Measurements from ENCODE around the gene TWSG1.
"Not testable (repeated sequence)": the region's sequence is repeated elsewhere in the genome, so short reads cannot be mapped to it uniquely, and the experiment has no call there.

Gene TWSG1

DNA sequence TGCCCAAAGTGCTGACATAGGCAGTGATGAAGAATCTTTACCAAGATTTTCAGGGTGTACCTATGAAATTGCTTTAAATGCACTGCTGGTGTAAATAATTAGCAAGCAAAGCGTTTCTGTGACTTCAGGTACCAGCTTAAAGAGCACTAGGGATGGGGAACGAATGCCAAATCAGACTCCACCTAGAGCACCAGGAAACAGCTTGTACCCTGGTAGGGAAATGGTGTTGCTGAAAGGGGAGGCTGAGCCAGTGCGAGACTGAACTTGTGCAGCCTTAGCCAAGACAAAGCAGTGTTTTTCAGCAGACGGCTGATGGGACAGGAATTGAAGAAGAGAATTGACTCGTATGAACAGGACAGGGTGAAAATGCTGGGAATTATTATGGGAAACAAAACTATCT, 65.6 kb downstream of the TWSG1 start:
- DNase-seq (ENCODE audit: insufficient read length), result no peak
- TF ChIP-seq TAF1 (IDR thresholded peaks at IDR 0.05; ENCODE audit: borderline replicate concordance, low read depth, low read length), result no peak
- TF ChIP-seq POLR2AphosphoS5 (IDR thresholded peaks at IDR 0.05; ENCODE audit: low read depth, low read length), result no peak
- TF ChIP-seq POLR2A (IDR thresholded peaks at IDR 0.05; ENCODE audit: low read depth, low read length), result no peak
- FAIRE-seq, result no peak

DNA sequence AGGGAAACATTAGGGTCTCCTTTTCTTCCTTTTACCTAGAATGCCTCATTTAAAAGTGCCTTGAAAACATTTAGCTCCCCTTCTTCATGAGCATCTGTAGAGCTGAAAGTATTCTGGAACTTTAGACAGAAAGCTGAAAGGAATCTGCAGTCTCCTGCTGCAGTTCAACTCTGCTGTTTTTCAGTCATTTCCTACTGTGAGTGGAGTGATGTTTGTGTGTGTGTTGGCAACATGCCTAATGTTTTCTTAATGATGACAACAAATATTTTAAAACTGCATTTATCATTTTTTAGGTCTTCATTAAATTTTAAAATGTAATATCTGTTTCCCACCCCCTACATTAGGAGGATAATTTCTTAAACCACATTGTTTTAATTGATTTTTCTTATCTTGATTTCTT, 66.6 kb downstream of the TWSG1 start:
- FAIRE-seq (no peak), DNase-seq (ENCODE audit: insufficient read length) (no peak)
- TF ChIP-seq POLR2AphosphoS5 (IDR thresholded peaks at IDR 0.05; ENCODE audit: low read depth, low read length) (no peak), POLR2A (IDR thresholded peaks at IDR 0.05; ENCODE audit: low read depth, low read length) (no peak), TAF1 (IDR thresholded peaks at IDR 0.05; ENCODE audit: borderline replicate concordance, low read depth, low read length) (no peak)

DNA sequence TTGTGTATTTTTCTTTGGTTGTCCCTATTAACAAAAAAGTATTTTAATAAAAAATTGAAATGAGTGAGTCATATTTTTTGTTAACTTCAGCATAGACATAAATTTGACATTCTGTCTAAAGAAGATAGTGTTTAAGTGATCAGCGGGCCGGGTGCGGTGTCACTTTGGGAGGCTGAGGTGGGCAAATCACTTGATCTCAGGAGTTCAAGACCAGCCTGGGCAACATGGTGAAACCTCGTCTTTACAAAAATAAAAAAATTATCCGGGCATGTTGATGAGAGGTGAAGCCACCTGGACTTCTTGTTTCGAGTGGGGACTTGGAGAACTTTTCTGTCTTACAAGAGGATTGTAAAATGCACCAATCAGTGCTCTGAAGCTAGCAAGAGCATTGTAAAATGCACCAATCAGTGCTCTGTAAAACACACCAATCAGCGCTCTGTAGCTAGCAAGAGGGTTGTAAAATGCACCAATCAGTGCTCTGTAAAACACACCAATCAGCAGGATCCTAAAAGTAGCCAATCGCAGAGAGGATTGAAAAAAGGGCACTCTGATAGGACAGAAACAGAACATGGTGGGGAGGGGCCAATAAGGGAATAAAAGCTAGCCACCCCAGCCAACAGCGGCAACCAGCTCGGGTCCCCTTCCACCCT, 67.9 kb downstream of the TWSG1 start:
- not testable (repeated sequence) for FAIRE-seq; DNase-seq (ENCODE audit: insufficient read length)

DNA sequence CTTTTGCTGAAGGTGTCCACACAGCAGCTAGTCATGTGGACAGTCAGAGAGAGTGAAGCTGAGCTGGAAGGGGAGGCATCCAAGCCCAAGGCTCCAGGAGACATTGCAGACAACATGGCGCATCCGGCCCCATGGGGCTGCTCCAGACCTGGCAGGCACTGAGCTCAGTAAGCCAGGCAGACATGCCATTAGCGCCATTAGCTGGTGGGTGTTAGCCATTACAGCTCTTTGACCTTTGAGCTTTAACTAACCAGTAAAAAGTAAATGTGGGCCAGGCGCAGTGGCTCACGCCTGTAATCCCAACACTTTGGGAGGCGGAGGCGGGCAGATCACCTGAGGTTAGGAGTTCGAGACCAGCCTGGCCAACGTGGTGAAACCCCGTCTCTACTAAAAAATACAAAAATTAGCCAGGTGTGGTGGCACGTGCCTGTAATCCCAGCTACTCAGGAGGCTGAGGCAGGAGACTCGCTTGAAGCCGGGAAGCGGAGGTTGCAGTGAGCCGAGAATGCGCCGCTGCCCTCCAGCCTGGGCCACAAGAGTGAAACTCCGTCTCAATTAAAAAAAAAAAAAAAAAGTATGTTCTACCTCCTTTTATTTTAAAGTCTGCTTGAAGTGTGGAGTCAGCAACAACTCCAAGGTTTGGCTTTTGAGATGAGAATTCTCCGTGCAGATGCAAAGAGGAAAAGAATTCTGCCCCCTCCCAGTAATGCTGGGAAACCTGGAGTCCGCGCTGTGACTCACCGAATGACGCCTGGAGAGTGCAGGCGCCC, 69.4 kb downstream of the TWSG1 start:
- FAIRE-seq (no peak), DNase-seq (ENCODE audit: insufficient read length) (no peak)
- no peak for TF ChIP-seq POLR2A (IDR thresholded peaks at IDR 0.05; ENCODE audit: low read depth, low read length)
- TF ChIP-seq POLR2AphosphoS5 (IDR thresholded peaks at IDR 0.05; ENCODE audit: low read depth, low read length), result no peak
- TF ChIP-seq TAF1 (IDR thresholded peaks at IDR 0.05; ENCODE audit: borderline replicate concordance, low read depth, low read length), result no peak

DNA sequence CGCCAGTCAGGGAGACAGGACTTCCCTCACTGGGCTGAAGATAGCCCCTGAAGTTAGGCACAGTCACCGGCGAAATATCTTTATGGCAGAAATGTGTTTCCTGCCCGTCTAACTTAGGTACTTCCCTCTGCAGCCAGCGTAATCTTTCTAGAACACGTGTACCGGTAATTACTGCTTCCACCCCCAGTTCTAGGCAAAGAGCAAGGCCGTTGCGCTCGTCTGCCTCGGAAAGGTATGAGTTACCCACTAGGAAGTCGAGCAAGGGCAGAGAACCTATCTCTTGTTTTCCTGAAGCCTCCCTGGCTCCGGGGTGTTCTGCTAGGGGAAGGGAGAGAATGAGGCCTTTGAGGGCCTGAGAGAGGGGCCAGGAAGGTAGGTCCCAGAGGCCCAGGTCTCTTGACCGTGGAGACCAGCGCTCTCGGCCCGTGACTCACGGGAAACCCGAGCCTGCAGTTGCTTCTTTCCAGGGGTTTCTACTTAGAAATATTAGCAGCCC, 70.0 kb downstream of the TWSG1 start:
- peak; percentile 70 for FAIRE-seq
- no peak for TF ChIP-seq POLR2A (IDR thresholded peaks at IDR 0.05; ENCODE audit: low read depth, low read length)
- TF ChIP-seq POLR2AphosphoS5 (IDR thresholded peaks at IDR 0.05; ENCODE audit: low read depth, low read length), result no peak
- no peak for TF ChIP-seq TAF1 (IDR thresholded peaks at IDR 0.05; ENCODE audit: borderline replicate concordance, low read depth, low read length)
- DNase-seq (ENCODE audit: insufficient read length), result peak; percentile 23

DNA sequence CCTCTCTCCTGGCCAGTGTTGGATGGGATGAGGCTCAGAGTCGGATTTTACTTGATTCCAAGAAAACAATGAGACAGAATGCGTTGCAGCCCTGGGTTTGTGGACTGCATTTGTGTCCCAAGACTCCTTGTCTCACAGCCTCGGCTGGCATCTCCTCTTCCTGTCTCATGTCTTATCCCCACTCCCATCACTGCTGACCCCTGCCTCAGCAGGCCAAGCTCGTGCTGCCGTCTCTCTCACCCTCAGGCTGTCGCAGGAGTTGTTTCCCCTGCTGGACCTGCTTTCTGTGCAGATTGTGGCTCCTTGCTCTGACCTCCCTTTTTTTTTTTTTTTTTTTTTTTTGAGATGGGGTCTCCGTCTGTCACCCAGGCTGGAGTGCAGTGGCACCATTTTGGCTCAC, 70.6 kb downstream of the TWSG1 start:
- no peak for TF ChIP-seq POLR2A (IDR thresholded peaks at IDR 0.05; ENCODE audit: low read depth, low read length)
- no peak for TF ChIP-seq TAF1 (IDR thresholded peaks at IDR 0.05; ENCODE audit: borderline replicate concordance, low read depth, low read length)
- TF ChIP-seq POLR2AphosphoS5 (IDR thresholded peaks at IDR 0.05; ENCODE audit: low read depth, low read length), result no peak
- no peak for FAIRE-seq
- DNase-seq (ENCODE audit: insufficient read length), result no peak

DNA sequence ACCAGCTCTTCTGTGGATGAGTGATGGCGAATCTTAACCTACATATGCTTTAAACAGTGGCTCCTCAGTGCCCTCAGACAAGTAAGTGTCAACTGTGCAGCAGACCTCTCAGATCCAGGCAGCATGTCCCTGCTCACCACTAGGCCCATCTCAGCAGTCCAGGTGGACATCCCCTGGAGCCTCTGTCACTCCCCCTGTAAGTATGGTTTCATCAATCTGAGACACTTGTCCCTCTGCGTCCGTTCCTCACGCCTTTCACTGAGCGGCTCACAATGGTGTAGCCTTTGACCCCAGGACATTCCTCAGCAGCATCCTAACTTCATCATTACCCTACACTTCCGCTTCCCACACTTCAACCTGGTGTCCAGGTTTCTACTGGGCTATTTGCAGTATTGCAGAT, 71.4 kb downstream of the TWSG1 start:
- DNase-seq (ENCODE audit: insufficient read length) (no peak), FAIRE-seq (no peak)
- TF ChIP-seq POLR2AphosphoS5 (IDR thresholded peaks at IDR 0.05; ENCODE audit: low read depth, low read length) (no peak), TAF1 (IDR thresholded peaks at IDR 0.05; ENCODE audit: borderline replicate concordance, low read depth, low read length) (no peak), POLR2A (IDR thresholded peaks at IDR 0.05; ENCODE audit: low read depth, low read length) (no peak)

DNA sequence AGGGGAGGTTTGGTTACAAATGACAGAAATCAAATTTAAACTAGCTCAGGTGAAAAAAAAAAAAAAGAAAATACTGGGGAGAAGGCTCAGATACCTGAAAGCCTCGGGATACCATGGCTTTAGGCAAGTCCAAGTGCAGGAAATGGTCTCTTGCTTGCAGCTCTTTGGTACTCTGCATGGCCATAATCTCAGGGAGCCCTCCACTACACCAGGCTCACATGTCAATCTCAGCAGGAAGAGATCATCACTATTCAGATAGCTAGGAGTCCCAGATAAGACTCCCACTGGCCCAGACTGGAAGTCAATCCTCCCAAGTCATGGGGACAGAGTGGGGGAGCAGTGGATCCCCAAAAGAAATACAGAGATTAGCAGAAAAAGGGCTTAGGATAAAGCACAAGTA, 75.9 kb downstream of the TWSG1 start:
- DNase-seq (ENCODE audit: insufficient read length), result no peak
- no peak for FAIRE-seq
- TF ChIP-seq POLR2A (IDR thresholded peaks at IDR 0.05; ENCODE audit: low read depth, low read length), result no peak
- no peak for TF ChIP-seq TAF1 (IDR thresholded peaks at IDR 0.05; ENCODE audit: borderline replicate concordance, low read depth, low read length)
- no peak for TF ChIP-seq POLR2AphosphoS5 (IDR thresholded peaks at IDR 0.05; ENCODE audit: low read depth, low read length)

DNA sequence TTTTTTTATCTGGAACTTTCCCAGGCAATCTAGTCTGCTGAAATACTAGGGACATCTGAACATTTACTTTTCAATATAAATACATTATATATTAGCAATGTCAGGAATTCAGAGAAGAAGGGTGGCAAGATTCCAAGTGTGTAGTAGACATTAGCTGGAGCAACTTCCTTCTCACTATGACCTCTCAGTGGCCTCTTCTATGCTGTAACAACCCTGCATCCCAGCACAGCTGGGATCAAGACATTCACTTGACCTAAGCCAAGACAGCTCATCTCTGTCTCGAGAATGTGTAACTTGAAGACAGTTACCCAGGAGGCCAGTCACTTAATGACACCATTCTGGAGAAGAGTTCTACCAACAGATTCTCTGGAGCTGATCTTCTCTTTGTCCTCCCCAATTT, 79.0 kb downstream of the TWSG1 start:
- no peak for FAIRE-seq
- no peak for TF ChIP-seq TAF1 (IDR thresholded peaks at IDR 0.05; ENCODE audit: borderline replicate concordance, low read depth, low read length)
- no peak for TF ChIP-seq POLR2A (IDR thresholded peaks at IDR 0.05; ENCODE audit: low read depth, low read length)
- TF ChIP-seq POLR2AphosphoS5 (IDR thresholded peaks at IDR 0.05; ENCODE audit: low read depth, low read length), result no peak

DNA sequence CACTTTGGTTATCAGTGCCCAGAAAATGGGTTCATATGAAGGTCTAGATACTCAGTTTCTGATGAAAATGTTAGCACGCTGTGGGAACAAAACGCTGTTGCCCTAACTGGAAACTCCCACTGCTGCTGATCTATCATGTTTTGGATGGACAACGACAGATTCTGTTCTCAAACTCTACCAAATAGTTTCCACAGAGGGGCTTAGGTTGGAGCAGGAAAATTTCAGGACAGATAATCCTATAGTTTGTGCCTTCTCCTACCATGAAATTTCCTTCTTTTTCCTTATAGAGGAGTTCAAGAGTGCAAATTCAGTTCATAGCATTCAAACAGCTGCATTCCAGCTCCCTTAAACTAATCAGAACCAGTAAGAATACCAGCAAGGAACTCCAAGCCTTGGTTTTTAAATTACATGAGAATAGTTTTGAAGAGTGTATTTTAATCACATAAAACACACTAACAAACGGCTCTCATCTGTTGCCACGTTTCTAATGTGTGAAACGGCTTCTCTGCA, 82.0 kb downstream of the TWSG1 start:
- FAIRE-seq (no peak), DNase-seq (ENCODE audit: insufficient read length) (no peak)
- no peak for TF ChIP-seq POLR2AphosphoS5 (IDR thresholded peaks at IDR 0.05; ENCODE audit: low read depth, low read length)
- TF ChIP-seq POLR2A (IDR thresholded peaks at IDR 0.05; ENCODE audit: low read depth, low read length), result no peak
- TF ChIP-seq TAF1 (IDR thresholded peaks at IDR 0.05; ENCODE audit: borderline replicate concordance, low read depth, low read length), result no peak

More for the DNA sequence above, 79.0 kb downstream of the TWSG1 start:
- DNase-seq (ENCODE audit: insufficient read length), result no peak

DNA sequence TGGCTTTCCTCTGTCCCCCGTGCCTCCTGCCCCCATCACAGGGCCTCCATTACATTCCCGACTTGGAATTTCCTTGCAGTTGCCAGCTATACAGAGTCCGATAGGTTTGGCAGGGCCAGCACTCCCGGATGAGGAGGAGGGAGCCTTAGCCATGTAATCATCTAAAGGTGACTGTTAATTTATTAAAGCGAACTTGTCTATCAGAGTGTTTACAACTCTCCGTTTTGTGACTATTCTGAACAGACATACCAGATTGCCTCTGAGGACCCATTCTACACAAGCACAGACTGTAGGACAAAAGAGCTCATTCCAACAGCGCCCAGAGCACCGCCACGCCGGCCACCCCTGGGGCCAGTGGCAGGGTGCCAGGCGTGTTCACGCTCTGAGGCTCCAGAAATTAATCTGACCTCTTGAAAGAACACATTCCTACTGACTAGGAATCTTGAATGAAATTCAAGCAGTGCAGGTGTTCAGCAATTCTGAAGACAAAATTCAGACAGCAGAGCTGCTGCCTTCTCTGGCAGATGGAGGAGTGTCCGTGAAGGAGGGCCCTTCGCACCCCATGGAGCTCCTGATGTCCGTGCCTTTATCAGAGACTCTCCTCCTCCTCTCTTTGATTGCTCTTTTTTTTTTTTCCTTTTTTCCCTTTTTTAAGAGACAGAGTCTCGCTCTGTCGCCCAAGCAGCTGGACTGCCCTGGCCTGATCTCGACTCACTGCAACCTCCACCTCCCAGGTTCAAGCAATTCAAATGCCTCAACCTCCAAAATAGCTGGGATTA, 82.7 kb downstream of the TWSG1 start:
- DNase-seq (ENCODE audit: insufficient read length), result no peak
- TF ChIP-seq POLR2A (IDR thresholded peaks at IDR 0.05; ENCODE audit: low read depth, low read length) (no peak), TAF1 (IDR thresholded peaks at IDR 0.05; ENCODE audit: borderline replicate concordance, low read depth, low read length) (no peak)
- no peak for FAIRE-seq
